Astrocyte of the spinal cord (primary cell): ENCODE data around the gene FNBP1.

ENCODE experiments used
- DNase-seq: peaks from one replicate; pipeline ENCODE4 v3.0.0; 2011; ENCODE audit warnings: low read depth, low spot score
- H3K4me3 ChIP-seq: 2 replicates; pipeline ENCODE4 v1.5.1; 2011; ENCODE audit warnings: low read depth, mild to moderate bottlenecking, low read length, moderate library complexity
- CTCF ChIP-seq: IDR thresholded peaks from 2 replicates; pipeline ENCODE4 v1.5.1; 2012; ENCODE audit warnings: low read depth, mild to moderate bottlenecking, low read length, inconsistent platforms
- in situ Hi-C: cut with HindIII; loops from 2 replicates; pipeline ENCODE4 v1.10.0; 2017; ENCODE audit warnings: low sequenced_read_pairs

FNBP1 gene

GRCh38 chr9:130051855-130052254 is 8.9 kb upstream of the FNBP1 start:
- no peak for TF ChIP-seq CTCF
- H3K4me3 ChIP-seq = no peak overlapping the region
- in situ Hi-C loops = no loop called here
- DNase-seq = no peak

DNA sequence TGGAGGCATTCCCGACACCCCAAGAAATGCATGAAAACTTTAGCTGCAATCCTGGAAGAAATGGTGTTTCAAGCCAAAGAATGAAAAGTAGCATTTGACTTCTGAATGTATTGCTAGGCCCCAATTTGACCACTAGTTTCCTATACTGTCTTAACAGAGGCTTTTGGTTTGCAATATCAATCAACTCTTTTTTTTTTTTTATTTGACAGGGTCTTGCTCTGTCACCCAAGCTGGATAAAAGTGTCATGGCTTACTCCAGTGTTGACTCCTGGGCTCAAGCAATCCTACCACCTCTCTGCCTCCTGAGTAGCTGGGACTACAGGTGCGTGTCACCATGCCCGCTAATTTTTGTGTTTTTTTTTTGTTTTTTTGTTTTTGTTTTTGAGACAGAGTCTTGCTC is 7.5 kb upstream of the FNBP1 start:
- DNase-seq = no peak
- no peak overlapping the region for H3K4me3 ChIP-seq
- TF ChIP-seq CTCF = no peak
- in situ Hi-C loops = no loop called here

GRCh38 chr9:130049431-130050210 is 6.6 kb upstream of the FNBP1 start:
- in situ Hi-C loops = no loop called here
- no peak for TF ChIP-seq CTCF
- no peak for DNase-seq
- no peak overlapping the region for H3K4me3 ChIP-seq

- no peak for TF ChIP-seq CTCF
- DNase-seq = no peak
- H3K4me3 ChIP-seq = no peak overlapping the region
- in situ Hi-C loops = no loop called here
These were observed 2.9 kb upstream of the FNBP1 start for GRCh38 chr9:130045725-130046450.

- in situ Hi-C loops = no loop called here
- H3K4me3 ChIP-seq = peak overlapping the region; percentile 84
- DNase-seq = no peak
- TF ChIP-seq CTCF = peak; percentile 24
These were observed 950 bp upstream of the FNBP1 start for GRCh38 chr9:130043654-130044623.

- no peak for DNase-seq
- in situ Hi-C loops = no loop called here
- H3K4me3 ChIP-seq = peak overlapping the region; percentile 84
- TF ChIP-seq CTCF = no peak
These were observed 544 bp downstream of the FNBP1 start for GRCh38 chr9:130042406-130042884.
